ENCODE results near the gene TTC17.

Gene TTC17

DNA sequence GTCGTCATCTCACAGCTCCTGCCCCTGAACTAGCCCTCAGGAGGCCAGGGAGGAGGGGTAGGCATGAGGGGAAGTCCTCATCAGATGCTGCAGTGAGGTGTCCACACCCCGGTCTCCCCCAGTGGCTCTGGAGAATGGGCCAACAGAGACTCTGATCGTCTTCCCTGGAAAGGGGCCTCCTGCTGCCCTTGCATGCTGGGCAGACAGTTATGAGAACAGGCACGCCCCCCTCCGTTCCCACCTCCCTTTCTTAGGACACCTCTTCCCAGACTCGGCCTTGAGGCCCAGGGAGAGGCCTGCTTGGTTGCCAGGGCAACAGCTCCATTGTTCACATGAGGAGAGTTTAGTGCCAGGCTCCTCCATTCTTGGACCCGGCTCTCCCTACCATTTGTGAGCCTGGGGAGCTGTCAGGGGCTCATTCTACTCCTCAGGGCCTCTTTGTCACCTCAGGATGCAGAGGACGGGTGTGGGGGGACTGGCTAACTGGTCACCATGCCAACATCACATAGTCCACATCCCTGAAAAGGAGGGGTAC is 157.7 kb downstream of the TTC17 start:
- Histone ChIP-seq H3K4me2 (ENCODE audit: low read depth, low read length, poor library complexity, severe bottlenecking) (no peak overlapping the region), H3K4me3 (ENCODE audit: insufficient read depth, low read length, poor library complexity, severe bottlenecking) (no peak overlapping the region), H3K9ac (ENCODE audit: low read length) (no peak overlapping the region), H3F3A (ENCODE audit: insufficient read depth) (no peaks in the 10 kb centered on the region), H3K79me2 (ENCODE audit: insufficient read depth, low read length) (no peaks in the 10 kb centered on the region), H3K9me2 (replicated peaks; ENCODE audit: insufficient read depth, low read length) (no peaks in the 10 kb centered on the region), H3K27me3 (ENCODE audit: low read length) (no peaks in the 10 kb centered on the region), H3K36me3 (ENCODE audit: low read length) (no peaks in the 10 kb centered on the region), H2AFZ (ENCODE audit: low read depth, low read length, severe bottlenecking) (no peak overlapping the region), H3K27ac (ENCODE audit: low read depth, low read length) (no peak overlapping the region), H4K20me1 (ENCODE audit: low read depth, low read length) (no peaks in the 10 kb centered on the region), H3K9me3 (ENCODE audit: insufficient read depth, low read length) (no peaks in the 10 kb centered on the region)
- TF ChIP-seq CTCF (IDR thresholded peaks at IDR 0.05; ENCODE audit: insufficient read depth, low read length, poor library complexity, severe bottlenecking): no peak
- TF ChIP-seq EZH2phosphoT487 (conservative IDR thresholded peaks at IDR 0.05; ENCODE audit: low read length): no peak

- Histone ChIP-seq H3K27me3 (ENCODE audit: low read length) (no peaks in the 10 kb centered on the region), H3K9ac (ENCODE audit: low read length) (no peak overlapping the region), H3K27ac (ENCODE audit: low read depth, low read length) (no peak overlapping the region), H4K20me1 (ENCODE audit: low read depth, low read length) (no peaks in the 10 kb centered on the region), H2AFZ (ENCODE audit: low read depth, low read length, severe bottlenecking) (no peak overlapping the region), H3K36me3 (ENCODE audit: low read length) (no peaks in the 10 kb centered on the region), H3K4me2 (ENCODE audit: low read depth, low read length, poor library complexity, severe bottlenecking) (no peak overlapping the region), H3F3A (ENCODE audit: insufficient read depth) (no peaks in the 10 kb centered on the region), H3K9me3 (ENCODE audit: insufficient read depth, low read length) (no peaks in the 10 kb centered on the region), H3K9me2 (replicated peaks; ENCODE audit: insufficient read depth, low read length) (no peaks in the 10 kb centered on the region), H3K79me2 (ENCODE audit: insufficient read depth, low read length) (no peaks in the 10 kb centered on the region), H3K4me3 (ENCODE audit: insufficient read depth, low read length, poor library complexity, severe bottlenecking) (no peak overlapping the region)
- TF ChIP-seq EZH2phosphoT487 (conservative IDR thresholded peaks at IDR 0.05; ENCODE audit: low read length) (no peak), CTCF (IDR thresholded peaks at IDR 0.05; ENCODE audit: insufficient read depth, low read length, poor library complexity, severe bottlenecking) (no peak)
Observed at GRCh38 chr11:43517518-43517917, 158.8 kb downstream of the TTC17 start.

DNA sequence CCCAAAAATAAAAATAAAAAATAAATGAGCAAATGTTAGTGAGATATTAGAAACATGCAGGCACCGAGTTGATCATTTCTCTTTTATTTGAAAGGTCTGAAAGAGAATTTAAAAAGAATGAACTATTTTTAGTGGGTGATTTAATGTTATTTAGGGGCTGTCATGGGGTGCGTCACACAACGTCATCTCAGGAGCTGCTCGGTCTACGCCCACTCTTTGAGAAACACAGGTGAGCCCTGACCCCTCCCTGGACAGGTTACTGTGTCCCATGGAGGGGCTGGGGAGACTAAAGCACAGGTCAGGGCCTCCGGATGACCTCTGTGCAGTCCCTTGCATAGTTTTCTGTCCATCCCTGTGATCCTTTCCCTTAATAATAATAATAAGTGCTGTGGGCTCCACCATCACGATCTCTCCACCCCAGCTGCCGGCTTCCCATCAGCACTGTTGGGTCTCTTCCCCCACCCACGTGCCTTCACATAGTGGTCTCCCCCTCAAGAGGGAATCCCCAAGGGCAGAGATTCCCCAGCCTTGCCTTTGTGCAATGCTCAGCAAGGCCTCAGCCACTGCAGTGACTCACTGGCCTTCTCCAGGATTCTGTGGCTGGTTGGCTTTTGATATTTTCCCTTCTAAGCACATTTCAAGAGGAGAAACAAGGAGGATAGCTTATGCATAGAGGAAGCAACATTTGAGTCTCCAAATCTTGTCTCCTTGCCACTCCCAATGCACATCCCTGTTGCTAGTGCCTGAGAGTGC is 159.9 kb downstream of the TTC17 start:
- TF ChIP-seq EZH2phosphoT487 (conservative IDR thresholded peaks at IDR 0.05; ENCODE audit: low read length) (no peak), CTCF (IDR thresholded peaks at IDR 0.05; ENCODE audit: insufficient read depth, low read length, poor library complexity, severe bottlenecking) (no peak)
- no peak overlapping the region for H3K9ac ChIP-seq (ENCODE audit: low read length)
- no peaks in the 10 kb centered on the region for H3K79me2 ChIP-seq (ENCODE audit: insufficient read depth, low read length)
- H3K4me3 ChIP-seq (ENCODE audit: insufficient read depth, low read length, poor library complexity, severe bottlenecking): no peak overlapping the region
- no peaks in the 10 kb centered on the region for H3K36me3 ChIP-seq (ENCODE audit: low read length)
- H3K27me3 ChIP-seq (ENCODE audit: low read length): no peaks in the 10 kb centered on the region
- H3K27ac ChIP-seq (ENCODE audit: low read depth, low read length): no peak overlapping the region
- H3K4me2 ChIP-seq (ENCODE audit: low read depth, low read length, poor library complexity, severe bottlenecking): no peak overlapping the region
- no peaks in the 10 kb centered on the region for H3K9me3 ChIP-seq (ENCODE audit: insufficient read depth, low read length)
- H2AFZ ChIP-seq (ENCODE audit: low read depth, low read length, severe bottlenecking): no peak overlapping the region
- no peaks in the 10 kb centered on the region for H4K20me1 ChIP-seq (ENCODE audit: low read depth, low read length)
- H3F3A ChIP-seq (ENCODE audit: insufficient read depth): no peaks in the 10 kb centered on the region
- no peaks in the 10 kb centered on the region for H3K9me2 ChIP-seq (replicated peaks; ENCODE audit: insufficient read depth, low read length)

Data from SU-DHL-6 (cell line).